Body of pancreas (tissue), 4 donors: Measurements from ENCODE around the gene SORCS2.

ENCODE experiments used
- CTCF ChIP-seq, 7 experiments: fragments of 450-650 bp in 4 of 7; fragments of 200-600 bp in 3 of 7; sonication (generic) in 3 of 7; IDR thresholded peaks; one replicate each; pipeline ENCODE4 v1.5.1; 2016 to 2019; ENCODE audit warnings: antibody characterized with exemption in 7 of 7
- POLR2A ChIP-seq, 3 donors: fragments of 450-650 bp; IDR thresholded peaks; one replicate each; pipeline ENCODE4 v1.6.1; 2016; ENCODE audit warnings: antibody characterized with exemption in 3 of 3, mild to moderate bottlenecking in 2 of 3

GRCh38 chr4:7581477-7581876 is 389.1 kb downstream of the SORCS2 start:
- TF ChIP-seq CTCF (IDR thresholded peaks at IDR 0.05) (no peak), POLR2A (IDR thresholded peaks at IDR 0.05) (no peak)
